Fibroblast of skin of right biceps (primary cell): ENCODE measurements around the gene OR1E2.

Experiments used
- DNase-seq: peaks from one replicate; pipeline ENCODE4 v3.0.0-alpha.2; 2013

OR1E2 gene

DNA sequence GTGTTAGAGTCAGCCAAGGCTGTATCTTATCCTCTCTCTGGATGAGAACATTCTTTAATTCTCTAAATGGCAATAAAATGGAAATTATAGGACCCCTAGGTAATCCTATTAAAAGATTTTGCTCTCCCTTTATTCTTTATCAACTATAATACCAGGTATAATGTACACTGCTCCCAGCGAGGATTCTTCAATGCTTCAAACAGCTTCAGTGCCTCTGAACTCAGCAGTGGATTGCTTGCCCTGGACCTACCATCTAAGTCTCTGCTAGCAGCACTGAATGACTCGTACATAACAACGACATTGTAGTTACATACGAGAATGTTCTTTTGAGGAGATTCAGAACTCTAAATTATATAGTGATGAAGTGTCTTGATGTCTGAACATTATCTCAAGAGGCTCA lies 43.9 kb downstream of the OR1E2 start:
- DNase-seq, result no peak

DNA sequence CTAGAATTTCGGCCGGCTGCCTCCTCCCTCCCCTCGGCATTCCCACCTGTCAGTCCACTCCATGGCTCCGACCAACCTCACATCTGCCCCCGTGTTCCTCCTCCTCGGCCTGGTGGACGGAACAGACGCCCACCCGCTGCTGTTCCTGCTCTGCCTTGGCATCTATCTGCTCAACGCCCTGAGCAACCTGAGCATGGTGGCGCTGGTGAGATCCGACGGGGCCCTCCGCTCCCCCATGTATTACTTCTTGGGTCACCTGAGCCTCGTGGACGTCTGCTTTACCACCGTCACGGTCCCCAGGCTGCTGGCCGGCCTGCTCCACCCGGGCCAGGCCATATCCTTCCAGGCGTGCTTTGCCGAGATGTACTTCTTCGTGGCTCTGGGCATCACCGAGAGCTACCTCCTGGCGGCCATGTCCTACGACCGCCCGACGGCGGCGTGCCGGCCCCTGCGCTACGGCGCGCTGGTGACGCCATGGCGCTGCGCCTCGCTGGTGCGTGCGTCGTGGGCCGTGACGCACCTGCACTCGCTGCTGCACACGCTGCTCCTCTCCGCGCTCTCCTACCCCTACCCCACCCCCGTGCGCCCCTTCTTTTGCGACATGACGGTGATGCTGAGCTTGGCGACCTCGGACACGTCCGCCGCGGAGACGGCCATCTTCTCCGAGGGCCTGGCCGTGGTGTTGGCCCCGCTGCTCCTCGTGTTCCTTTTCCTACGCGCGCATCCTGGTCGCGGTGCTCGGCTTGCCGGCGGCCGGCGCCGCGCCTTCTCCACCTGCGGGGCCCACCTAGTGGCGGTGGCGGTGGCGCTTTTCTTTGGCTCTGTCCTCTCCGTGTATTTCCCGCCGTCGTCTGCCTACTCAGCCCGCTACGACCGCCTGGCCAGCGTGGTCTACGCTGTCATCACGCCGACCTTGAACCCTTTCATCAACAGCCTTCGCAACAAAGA lies 47.5 kb downstream of the OR1E2 start, which contains the start of gene OR3A2:
OR3A2 (minus strand) TSS at position 440 of the 948 bp plus-strand sequence.
- peak; percentile 30 for DNase-seq
